Right hindlimb (tissue), 1 donor: ENCODE results near the gene GFRA1.
A peak's percentile ranks its signal among the peaks of the same experiment; 100 is the strongest.

Experiments
- DNase-seq: peaks from one replicate; pipeline ENCODE4 v3.0.0-alpha.2; 2018

GFRA1 gene

GRCh38 chr10:116240157-116240950 is 32.7 kb downstream of the GFRA1 start:
- DNase-seq, result no peak

- DNase-seq, result no peak
These were observed 33.8 kb downstream of the GFRA1 start for GRCh38 chr10:116239229-116239628.

- peak; percentile 37 for DNase-seq
These were observed 35.0 kb downstream of the GFRA1 start for GRCh38 chr10:116237970-116238369.

DNA sequence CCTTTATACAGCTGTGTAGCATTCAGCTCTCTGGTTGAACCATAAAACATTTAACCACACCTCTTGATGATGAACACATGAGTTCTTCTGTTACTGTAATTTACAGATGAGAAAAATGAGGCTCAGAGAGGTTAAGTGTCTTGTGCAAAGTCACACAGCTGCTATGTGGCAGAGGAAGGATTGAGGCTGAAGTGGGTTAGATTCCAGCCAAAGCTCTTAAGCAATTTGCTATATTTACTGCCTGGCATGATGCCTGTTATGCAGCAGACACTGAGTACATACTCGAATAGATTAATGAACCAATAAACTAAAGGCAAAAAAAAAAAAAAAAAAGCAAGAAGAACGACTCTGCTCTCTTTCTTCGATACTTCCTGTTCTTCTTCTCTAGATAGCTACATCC is 35.7 kb downstream of the GFRA1 start:
- no peak for DNase-seq

DNA sequence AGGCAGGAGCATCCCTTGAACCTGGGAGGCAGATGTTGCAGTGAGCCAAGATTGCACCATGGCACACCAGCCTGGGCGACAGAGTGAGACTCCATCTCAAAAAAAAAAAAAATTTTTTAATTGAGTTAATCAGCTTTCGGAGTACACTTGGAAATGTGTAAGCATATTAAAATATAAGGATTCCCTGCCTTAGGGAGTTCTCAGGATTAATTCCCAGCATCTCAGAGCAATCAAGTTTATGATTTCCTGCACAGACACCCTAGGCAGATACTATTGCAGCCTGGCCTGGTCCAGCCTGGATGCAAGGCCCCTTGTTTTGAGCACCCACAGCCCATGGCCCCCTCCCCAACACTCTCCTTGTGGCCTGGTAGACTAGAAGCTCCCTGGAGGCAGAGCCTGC is 39.8 kb downstream of the GFRA1 start:
- DNase-seq, result no peak

DNA sequence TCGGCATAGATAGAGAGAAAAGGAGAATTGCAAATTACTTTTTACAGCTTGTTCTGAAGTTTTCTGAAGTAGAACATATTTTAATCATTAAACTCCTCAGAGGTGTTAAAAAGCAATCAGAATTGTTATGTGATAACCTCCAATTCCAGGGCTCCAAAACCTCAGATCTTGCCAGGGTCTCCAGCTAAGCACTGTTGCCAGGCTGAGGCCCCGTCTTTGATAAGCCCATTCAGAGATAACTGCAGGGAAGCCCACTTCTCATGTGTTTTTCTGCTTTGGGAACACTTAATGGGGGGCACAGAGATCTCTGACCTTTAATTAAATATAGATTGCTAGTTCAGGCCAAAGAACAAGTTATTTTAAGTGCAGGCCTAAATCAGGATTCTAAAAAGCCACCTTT is 40.4 kb downstream of the GFRA1 start:
- DNase-seq, result no peak

DNA sequence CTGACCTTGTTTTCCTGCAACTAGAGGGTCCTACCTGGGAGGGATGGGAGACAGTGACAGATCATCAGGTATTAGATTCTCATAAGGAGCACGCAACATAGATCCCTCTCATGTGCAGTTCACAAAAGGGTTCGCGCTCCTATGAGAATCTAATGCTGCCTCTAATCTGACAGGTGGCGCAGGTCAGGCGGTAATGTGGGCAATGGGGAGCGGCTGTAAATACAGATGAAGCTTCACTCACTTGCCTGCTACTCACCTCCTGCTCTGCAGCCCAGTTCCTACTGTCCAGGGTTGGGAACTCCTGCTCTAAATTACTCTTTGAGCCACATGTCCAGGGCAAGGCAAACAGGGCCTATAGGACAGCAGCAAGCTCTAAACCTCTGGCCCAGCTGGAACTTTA is 46.2 kb downstream of the GFRA1 start:
- no peak for DNase-seq

GRCh38 chr10:116226053-116226452 is 47.0 kb downstream of the GFRA1 start:
- no peak for DNase-seq

DNA sequence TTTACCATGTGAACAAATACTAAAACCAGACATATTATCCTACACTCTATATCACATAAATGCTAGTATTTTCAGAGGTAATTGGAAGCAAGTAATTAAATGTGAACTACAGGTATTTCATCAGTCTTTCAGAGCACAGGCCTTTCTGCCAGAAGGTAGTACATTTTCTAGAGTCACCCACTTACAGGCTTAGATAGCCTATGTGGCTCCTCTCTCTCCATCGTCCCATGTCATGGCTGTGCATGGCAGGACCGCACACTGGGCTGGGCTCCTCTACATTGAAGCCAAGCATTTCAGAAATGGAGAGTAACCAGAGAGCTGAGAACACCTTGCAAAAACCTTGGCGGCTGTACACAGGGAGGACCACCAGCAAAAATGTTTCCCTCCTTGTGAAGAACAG is 49.7 kb downstream of the GFRA1 start:
- no peak for DNase-seq

- DNase-seq, result no peak
These were observed 52.0 kb downstream of the GFRA1 start for GRCh38 chr10:116221053-116221452.

DNA sequence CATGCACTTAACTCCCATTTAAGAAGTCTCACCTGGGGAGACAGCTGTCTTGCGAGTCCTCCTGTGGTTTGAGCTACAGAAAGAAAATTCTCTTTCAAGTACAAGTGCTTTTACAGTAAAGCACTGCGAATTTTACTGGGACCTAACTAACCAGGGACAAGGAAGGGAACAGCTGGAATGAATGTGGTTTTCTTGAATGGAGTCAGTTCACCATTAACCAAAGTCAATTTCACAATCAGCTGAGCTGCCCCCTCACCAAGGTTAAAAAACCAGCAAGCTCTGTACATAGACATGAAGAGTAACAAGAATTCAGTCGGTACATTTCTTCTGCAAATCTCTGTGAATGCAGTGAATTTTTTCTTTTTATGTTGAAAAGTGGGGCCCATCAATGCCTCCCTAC is 56.3 kb downstream of the GFRA1 start:
- DNase-seq, result no peak

DNA sequence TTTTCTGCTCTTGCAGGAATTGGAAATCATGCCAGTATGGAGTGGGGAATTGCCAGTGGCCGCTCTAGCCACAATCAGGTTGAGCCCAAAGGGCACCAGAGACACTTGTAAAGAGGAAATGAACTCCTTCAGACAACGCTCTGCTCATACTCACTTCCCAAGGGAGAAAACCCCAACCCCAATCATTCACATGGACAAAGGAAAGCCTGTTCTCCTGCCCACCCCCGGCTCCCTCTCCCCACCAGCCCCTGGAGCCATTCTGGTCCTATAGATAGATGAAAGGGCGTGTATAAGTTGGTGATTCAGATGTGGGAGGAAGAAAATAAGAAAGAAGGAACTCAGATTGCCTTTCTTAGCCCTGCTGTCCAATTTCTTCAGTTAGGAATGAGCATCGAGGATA is 57.4 kb downstream of the GFRA1 start:
- no peak for DNase-seq

GRCh38 chr10:116211682-116212081 is 61.3 kb downstream of the GFRA1 start:
- no peak for DNase-seq

- no peak for DNase-seq
These were observed 62.2 kb downstream of the GFRA1 start for GRCh38 chr10:116210588-116211346.

GRCh38 chr10:116209781-116210180 is 63.2 kb downstream of the GFRA1 start:
- DNase-seq, result no peak

GRCh38 chr10:116208956-116209567 is 63.9 kb downstream of the GFRA1 start:
- DNase-seq, result no peak

GRCh38 chr10:116207690-116208089 is 65.3 kb downstream of the GFRA1 start:
- DNase-seq, result no peak

- DNase-seq, result no peak
These were observed 69.3 kb downstream of the GFRA1 start for GRCh38 chr10:116203661-116204060.

DNA sequence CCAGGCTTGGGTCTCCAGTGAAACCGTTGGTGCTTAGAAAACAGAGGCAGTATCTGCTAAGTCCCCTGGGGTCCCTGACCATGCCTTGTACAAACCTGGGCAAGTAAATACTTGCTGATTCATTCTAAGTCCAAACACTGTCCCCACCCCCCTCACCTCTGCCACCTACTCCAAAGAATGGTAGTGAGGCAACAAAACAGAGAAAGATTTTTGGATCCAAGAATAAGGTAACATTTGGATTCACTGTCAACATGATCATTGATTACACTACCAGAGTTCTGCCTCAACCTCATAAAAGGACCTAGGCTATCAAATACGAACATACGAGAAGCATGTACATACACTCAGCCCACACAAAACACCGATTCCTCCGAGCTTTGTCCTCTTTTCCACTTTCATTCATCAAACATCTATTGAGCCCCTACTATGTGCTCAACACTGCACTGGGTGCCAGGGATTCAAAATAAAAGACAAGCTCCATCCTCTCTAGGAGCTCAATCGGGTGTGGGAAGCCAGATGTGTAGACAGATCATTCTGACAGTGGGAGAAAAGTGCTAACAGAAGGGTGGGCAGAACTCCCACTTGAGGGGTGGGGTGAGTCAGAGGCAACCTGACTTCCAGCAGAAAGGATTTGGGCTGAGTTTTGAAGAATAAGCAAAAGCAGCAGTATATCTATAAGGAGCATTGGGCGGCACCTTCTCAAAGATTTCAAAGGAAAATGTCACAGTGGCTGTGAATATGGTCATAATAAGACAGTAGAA is 71.2 kb downstream of the GFRA1 start:
- DNase-seq, result no peak

GRCh38 chr10:116201011-116201410 is 72.0 kb downstream of the GFRA1 start:
- DNase-seq, result no peak

DNA sequence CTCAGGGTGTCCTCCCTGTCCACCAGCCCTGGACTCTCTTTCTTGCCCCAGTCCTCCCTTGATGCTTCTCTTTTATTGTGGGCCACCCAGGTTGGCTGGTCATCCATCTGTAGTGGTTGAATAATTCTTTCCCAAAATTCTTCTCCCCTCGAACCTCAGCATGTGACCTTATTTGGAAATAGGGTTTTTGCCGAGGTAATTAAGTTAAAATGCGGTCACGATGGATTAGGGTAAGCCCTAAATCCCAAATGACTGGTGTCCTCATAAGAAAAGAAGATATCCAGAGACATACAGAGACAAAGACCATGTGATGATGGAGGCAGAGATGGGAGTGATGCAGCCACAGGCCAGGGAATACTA is 74.3 kb downstream of the GFRA1 start:
- no peak for DNase-seq

GRCh38 chr10:116197946-116198675 is 74.9 kb downstream of the GFRA1 start:
- DNase-seq, result no peak

GRCh38 chr10:116195583-116195982 is 77.4 kb downstream of the GFRA1 start:
- no peak for DNase-seq
